Muscle of leg (tissue), 11 donors: ENCODE data around the gene TCN2. TPM values are rescaled to one million over a fixed set of nuclear protein-coding genes. Genes with fewer than 3 reads are reported as not detected.

ENCODE experiments used
- DNase-seq: peaks from one replicate; pipeline ENCODE4 v3.0.0; 2013
- H3K27ac ChIP-seq: one replicate; pipeline ENCODE4 v1.5.1; 2013; ENCODE audit warnings: mild to moderate bottlenecking, low read length, control low read depth
- H3K27me3 ChIP-seq: one replicate; pipeline ENCODE4 v1.6.1; 2013; ENCODE audit warnings: low read length; ENCODE audit not compliant: control insufficient read depth, insufficient read depth
- H3K36me3 ChIP-seq: one replicate; pipeline ENCODE4 v1.6.1; 2013; ENCODE audit warnings: low read length; ENCODE audit not compliant: control insufficient read depth, insufficient read depth
- H3K4me1 ChIP-seq: one replicate; pipeline ENCODE4 v1.6.1; 2013; ENCODE audit warnings: low read length; ENCODE audit not compliant: control insufficient read depth, insufficient read depth
- H3K4me3 ChIP-seq: one replicate; pipeline ENCODE4 v1.5.1; 2013; ENCODE audit warnings: low read length, control low read depth
- H3K9me3 ChIP-seq: replicated peaks from 2 replicates; pipeline ENCODE4 v1.6.1; 2013; ENCODE audit warnings: low read depth, low read length; ENCODE audit not compliant: control insufficient read depth
- WGBS: methylation state at CpG from one replicate; pipeline ENCODE4 v1.1.5; 2013; ENCODE audit warnings: missing lambda C conversion rate; ENCODE audit not compliant: insufficient coverage; 5-methylcytosine and 5-hydroxymethylcytosine counted together
- polyA plus RNA-seq, 8 donors: library from polyadenylated mRNA; unstranded; fragments of 120-200 nt; gene quantifications; one replicate each; pipeline versions ENCODE4 v1.2.1 to v1.2.3, GENCODE V29; 2013; ENCODE audit warnings: inconsistent platforms in 1 of 8, low replicate concordance in 1 of 8; ENCODE audit not compliant: insufficient read length in 8 of 8, insufficient read depth in 1 of 8
- total RNA-seq: library from RNA; stranded (reverse); fragments of 120-200 nt; gene quantifications from one replicate; pipeline ENCODE4 v1.2.4, GENCODE V29; 2013

TCN2 gene
- total and polyA plus RNA-seq, 9 donors = 6.0 to 13.2 (median 9.8) TPM

DNA sequence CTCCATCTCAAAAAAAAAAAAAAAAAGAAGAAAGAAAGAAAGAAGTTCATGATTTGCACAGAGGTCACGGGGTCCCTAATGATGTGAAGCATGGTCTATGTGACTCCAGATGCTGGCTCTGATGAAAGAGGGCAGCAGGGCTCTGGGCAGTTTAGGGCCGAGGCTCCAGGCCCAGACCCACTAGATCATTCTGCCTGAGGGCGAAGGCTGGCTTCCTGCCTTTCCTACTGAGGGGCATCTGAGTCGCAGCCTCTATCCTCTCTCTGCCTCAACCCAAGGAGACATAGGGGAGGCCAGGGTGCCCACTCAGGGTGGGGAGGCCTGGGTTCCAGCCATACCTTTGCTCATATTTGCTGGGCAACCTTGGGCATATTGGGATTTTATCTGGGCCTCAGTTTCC is 33.4 kb downstream of the TCN2 start:
- no peak overlapping the region for H3K4me3 ChIP-seq
- H3K27me3 ChIP-seq = no peaks in the 10 kb centered on the region
- no peaks in the 10 kb centered on the region for H3K36me3 ChIP-seq
- no peaks in the 10 kb centered on the region for H3K9me3 ChIP-seq
- DNase-seq = no peak
- no peak overlapping the region for H3K27ac ChIP-seq
- H3K4me1 ChIP-seq = peaks cover 25% of the 10 kb centered on the region
- WGBS = 100% methylated on average over 1 of the region's 4 CpGs

GRCh38 chr22:30640839-30641430 is 34.0 kb downstream of the TCN2 start:
- no peaks in the 10 kb centered on the region for H3K27me3 ChIP-seq
- WGBS = 86% methylated on average over 3 of the region's 4 CpGs
- no peak overlapping the region for H3K27ac ChIP-seq
- no peak overlapping the region for H3K4me3 ChIP-seq
- H3K36me3 ChIP-seq = no peaks in the 10 kb centered on the region
- H3K9me3 ChIP-seq = no peaks in the 10 kb centered on the region
- H3K4me1 ChIP-seq = peaks cover 23% of the 10 kb centered on the region
- DNase-seq = peak; percentile 16

- no peak overlapping the region for H3K4me3 ChIP-seq
- no peaks in the 10 kb centered on the region for H3K36me3 ChIP-seq
- H3K27me3 ChIP-seq = no peaks in the 10 kb centered on the region
- no peak for DNase-seq
- 69% methylated on average over 10 of the region's 16 CpGs for WGBS
- H3K27ac ChIP-seq = no peak overlapping the region
- H3K9me3 ChIP-seq = no peaks in the 10 kb centered on the region
- H3K4me1 ChIP-seq = peaks cover 9% of the 10 kb centered on the region
Observed at GRCh38 chr22:30643055-30643875, 36.3 kb downstream of the TCN2 start.

- DNase-seq = no peak
- peaks cover 9% of the 10 kb centered on the region for H3K4me1 ChIP-seq
- no peaks in the 10 kb centered on the region for H3K9me3 ChIP-seq
- no peak overlapping the region for H3K27ac ChIP-seq
- WGBS = 93% methylated on average over 24 of the region's 25 CpGs
- no peak overlapping the region for H3K4me3 ChIP-seq
- H3K27me3 ChIP-seq = no peaks in the 10 kb centered on the region
- H3K36me3 ChIP-seq = no peaks in the 10 kb centered on the region
Observed at GRCh38 chr22:30646518-30647160, 39.7 kb downstream of the TCN2 start.

- 90% methylated on average over 2 of the region's 3 CpGs for WGBS
- Histone ChIP-seq H3K27me3 (no peaks in the 10 kb centered on the region), H3K4me1 (peaks cover 9% of the 10 kb centered on the region), H3K9me3 (no peaks in the 10 kb centered on the region), H3K4me3 (no peak overlapping the region), H3K27ac (no peak overlapping the region), H3K36me3 (no peaks in the 10 kb centered on the region)
- no peak for DNase-seq
Observed at GRCh38 chr22:30647536-30647935, 40.6 kb downstream of the TCN2 start.

DNA sequence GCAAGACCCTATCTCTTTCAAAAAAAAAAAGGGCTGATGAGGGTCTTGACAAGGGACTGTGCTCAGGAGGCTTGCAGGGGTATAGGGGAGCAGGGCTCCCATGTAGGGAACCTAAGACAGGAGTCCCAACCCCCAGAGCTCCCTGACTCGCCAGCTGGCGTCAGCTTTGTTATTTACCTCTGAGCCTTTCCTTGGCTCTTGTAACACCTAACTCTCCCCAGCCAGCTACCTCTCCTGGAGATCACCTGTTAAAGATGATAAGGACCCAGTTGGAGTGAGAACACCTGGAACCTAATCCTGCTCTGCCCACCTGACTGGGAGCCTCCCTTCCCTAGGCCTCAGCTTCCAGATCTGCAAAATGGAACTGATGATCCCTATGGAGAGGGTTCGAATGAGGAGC is 41.9 kb downstream of the TCN2 start:
- Histone ChIP-seq H3K9me3 (no peaks in the 10 kb centered on the region), H3K27ac (no peak overlapping the region), H3K4me1 (peaks cover 4% of the 10 kb centered on the region), H3K27me3 (no peaks in the 10 kb centered on the region), H3K36me3 (no peaks in the 10 kb centered on the region), H3K4me3 (no peak overlapping the region)
- 90% methylated on average over 2 of the region's 3 CpGs for WGBS
- no peak for DNase-seq

GRCh38 chr22:30649430-30650007 is 42.5 kb downstream of the TCN2 start:
- Histone ChIP-seq H3K9me3 (no peaks in the 10 kb centered on the region), H3K36me3 (no peaks in the 10 kb centered on the region), H3K27ac (no peak overlapping the region), H3K4me3 (no peak overlapping the region), H3K4me1 (peaks cover 4% of the 10 kb centered on the region), H3K27me3 (no peaks in the 10 kb centered on the region)
- 33% methylated on average over 1 of the region's 7 CpGs for WGBS
- DNase-seq = no peak

- Histone ChIP-seq H3K27ac (no peak overlapping the region), H3K4me1 (peaks cover 4% of the 10 kb centered on the region), H3K36me3 (no peaks in the 10 kb centered on the region), H3K9me3 (no peaks in the 10 kb centered on the region), H3K27me3 (no peaks in the 10 kb centered on the region), H3K4me3 (no peak overlapping the region)
- peak; percentile 23 for DNase-seq
- 35% methylated on average over 5 of the region's 5 CpGs for WGBS
Observed at GRCh38 chr22:30650508-30651116, 43.6 kb downstream of the TCN2 start.

GRCh38 chr22:30652852-30653251 is 45.9 kb downstream of the TCN2 start:
- no peak for DNase-seq
- H3K4me3 ChIP-seq = no peak overlapping the region
- H3K36me3 ChIP-seq = no peaks in the 10 kb centered on the region
- H3K27me3 ChIP-seq = no peaks in the 10 kb centered on the region
- no peaks in the 10 kb centered on the region for H3K9me3 ChIP-seq
- no peak overlapping the region for H3K27ac ChIP-seq
- 70% methylated on average over 1 of the region's 2 CpGs for WGBS
- peaks cover 4% of the 10 kb centered on the region for H3K4me1 ChIP-seq

GRCh38 chr22:30654361-30654760 is 47.4 kb downstream of the TCN2 start:
- no peak for DNase-seq
- H3K27ac ChIP-seq = no peak overlapping the region
- no peaks in the 10 kb centered on the region for H3K9me3 ChIP-seq
- H3K4me1 ChIP-seq = peaks cover 4% of the 10 kb centered on the region
- whole genome bisulfite sequencing = 98% methylated on average over 9 of the region's 14 CpGs
- H3K4me3 ChIP-seq = no peak overlapping the region
- no peaks in the 10 kb centered on the region for H3K27me3 ChIP-seq
- no peaks in the 10 kb centered on the region for H3K36me3 ChIP-seq
